Neural progenitor cell (in vitro differentiated cells): ENCODE measurements around the gene TIAM1. TPM values are rescaled to one million over a fixed set of nuclear protein-coding genes. Genes with fewer than 3 reads are reported as not detected.

ENCODE experiments used
- DNase-seq: peaks from one replicate; pipeline ENCODE4 v3.0.0-alpha.2; 2016; ENCODE audit warnings: low spot score
- H2AFZ ChIP-seq: fragments of 200-600 bp; sonication (generic); replicated peaks from 2 replicates; pipeline ENCODE4 v1.6.1; 2016; ENCODE audit warnings: antibody characterized with exemption
- H3F3A ChIP-seq: fragments of 200-600 bp; sonication (generic); 2 replicates; pipeline ENCODE4 v1.6.1; 2016; ENCODE audit warnings: antibody characterized with exemption, low read depth
- H3K27ac ChIP-seq: fragments of 200-600 bp; sonication (generic); 2 replicates; pipeline ENCODE4 v1.5.1; 2016; ENCODE audit warnings: mild to moderate bottlenecking
- H3K27me3 ChIP-seq: fragments of 200-600 bp; sonication (generic); 2 replicates; pipeline ENCODE4 v1.6.1; 2016; ENCODE audit warnings: mild to moderate bottlenecking, moderate library complexity
- H3K36me3 ChIP-seq: fragments of 200-600 bp; sonication (generic); 2 replicates; pipeline ENCODE4 v1.5.1; 2016
- H3K4me1 ChIP-seq: fragments of 200-600 bp; sonication (generic); 2 replicates; pipeline ENCODE4 v1.6.1; 2016; ENCODE audit warnings: mixed run types
- H3K4me2 ChIP-seq: fragments of 200-600 bp; sonication (generic); 2 replicates; pipeline ENCODE4 v1.6.1; 2016
- H3K4me3 ChIP-seq: fragments of 200-600 bp; sonication (generic); 2 replicates; pipeline ENCODE4 v1.5.1; 2016
- H3K79me2 ChIP-seq: fragments of 200-600 bp; sonication (generic); 2 replicates; pipeline ENCODE4 v1.6.1; 2016; ENCODE audit warnings: low read depth
- H3K9ac ChIP-seq: fragments of 200-600 bp; sonication (generic); 2 replicates; pipeline ENCODE4 v1.6.1; 2016
- H3K9me3 ChIP-seq: fragments of 200-600 bp; sonication (generic); 2 replicates; pipeline ENCODE4 v1.5.1; 2016; ENCODE audit warnings: low read depth
- H4K20me1 ChIP-seq: fragments of 200-600 bp; sonication (generic); 2 replicates; pipeline ENCODE4 v1.6.1; 2016; ENCODE audit warnings: low read depth
- H3K27ac Mint-ChIP-seq: 3 replicates; pipeline ENCODE4 v1.8.0; 2021; ENCODE audit warnings: mixed read lengths
- H3K27me3 Mint-ChIP-seq: 2 replicates; pipeline ENCODE4 v1.8.0; 2022; ENCODE audit warnings: low read depth, mild to moderate bottlenecking, inconsistent platforms, moderate library complexity, mixed read lengths; ENCODE audit not compliant: insufficient read depth
- H3K36me3 Mint-ChIP-seq: 3 replicates; pipeline ENCODE4 v1.8.0; 2021; ENCODE audit warnings: mixed read lengths
- H3K4me1 Mint-ChIP-seq: 3 replicates; pipeline ENCODE4 v1.8.0; 2021; ENCODE audit warnings: mixed read lengths
- H3K4me3 Mint-ChIP-seq: 3 replicates; pipeline ENCODE4 v1.8.0; 2021; ENCODE audit warnings: mild to moderate bottlenecking, moderate library complexity, mixed read lengths
- H3K9me3 Mint-ChIP-seq: 3 replicates; pipeline ENCODE4 v1.8.0; 2020; ENCODE audit warnings: mixed read lengths
- EZH2 ChIP-seq: fragments of 200-600 bp; sonication (generic); IDR thresholded peaks from 2 replicates; pipeline ENCODE4 v1.6.1; 2017; ENCODE audit warnings: antibody characterized with exemption, mild to moderate bottlenecking, moderate library complexity
- EZH2phosphoT487 ChIP-seq: fragments of 200-600 bp; sonication (generic); IDR thresholded peaks from 2 replicates; pipeline ENCODE4 v1.6.1; 2017; ENCODE audit warnings: antibody characterized with exemption
- total RNA-seq: library from RNA; depleted of rRNA; stranded (reverse); fragments of >200 nt; gene quantifications from 2 replicates; pipeline ENCODE4 v1.2.3, GENCODE V29; 2015; ENCODE audit warnings: low replicate concordance
- TF ChIP-seq, protein P1 (sequence below): fragments of 200-600 bp; sonication (generic); IDR thresholded peaks from 2 replicates; pipeline ENCODE4 v1.5.1; 2017; ENCODE audit warnings: antibody characterized with exemption, mild to moderate bottlenecking

Gene TIAM1
- total RNA-seq, 1 donor from 2014 or later = 27.2 TPM

DNA sequence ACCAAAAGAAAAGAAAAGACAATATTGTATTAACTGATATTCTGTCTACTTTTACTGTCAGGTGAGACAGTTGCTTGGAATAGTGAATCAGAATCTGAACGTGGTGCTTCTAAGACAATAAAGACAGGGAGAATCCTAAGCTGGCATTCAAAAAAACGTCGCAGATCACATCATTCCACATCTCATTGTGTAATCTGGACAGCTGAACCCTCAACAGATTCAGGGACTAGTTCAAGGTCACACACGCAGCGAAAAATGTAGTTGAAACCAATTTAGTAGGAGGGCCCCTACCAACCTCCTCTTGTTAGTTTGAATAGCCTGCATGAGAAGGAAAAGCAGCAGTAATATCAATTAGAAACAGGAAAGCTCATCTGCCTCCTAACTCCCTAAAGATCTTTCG lies 259.4 kb downstream of the TIAM1 start:
- Mint-ChIP-seq H3K27me3 (peaks cover 6% of the 10 kb centered on the region), H3K36me3 (no peaks in the 10 kb centered on the region), H3K27ac (no peak overlapping the region), H3K4me1 (no peaks in the 10 kb centered on the region), H3K4me3 (no peak overlapping the region), H3K9me3 (no peaks in the 10 kb centered on the region)
- H3F3A ChIP-seq = no peaks in the 10 kb centered on the region
- H3K4me1 ChIP-seq = no peaks in the 10 kb centered on the region
- H3K4me3 ChIP-seq = no peak overlapping the region
- H3K9ac ChIP-seq = no peak overlapping the region
- H3K27ac ChIP-seq = no peak overlapping the region
- TF ChIP-seq, protein P1, sequence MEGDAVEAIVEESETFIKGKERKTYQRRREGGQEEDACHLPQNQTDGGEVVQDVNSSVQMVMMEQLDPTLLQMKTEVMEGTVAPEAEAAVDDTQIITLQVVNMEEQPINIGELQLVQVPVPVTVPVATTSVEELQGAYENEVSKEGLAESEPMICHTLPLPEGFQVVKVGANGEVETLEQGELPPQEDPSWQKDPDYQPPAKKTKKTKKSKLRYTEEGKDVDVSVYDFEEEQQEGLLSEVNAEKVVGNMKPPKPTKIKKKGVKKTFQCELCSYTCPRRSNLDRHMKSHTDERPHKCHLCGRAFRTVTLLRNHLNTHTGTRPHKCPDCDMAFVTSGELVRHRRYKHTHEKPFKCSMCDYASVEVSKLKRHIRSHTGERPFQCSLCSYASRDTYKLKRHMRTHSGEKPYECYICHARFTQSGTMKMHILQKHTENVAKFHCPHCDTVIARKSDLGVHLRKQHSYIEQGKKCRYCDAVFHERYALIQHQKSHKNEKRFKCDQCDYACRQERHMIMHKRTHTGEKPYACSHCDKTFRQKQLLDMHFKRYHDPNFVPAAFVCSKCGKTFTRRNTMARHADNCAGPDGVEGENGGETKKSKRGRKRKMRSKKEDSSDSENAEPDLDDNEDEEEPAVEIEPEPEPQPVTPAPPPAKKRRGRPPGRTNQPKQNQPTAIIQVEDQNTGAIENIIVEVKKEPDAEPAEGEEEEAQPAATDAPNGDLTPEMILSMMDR = no peak
- TF ChIP-seq EZH2 (no peak), EZH2phosphoT487 (no peak)
- DNase-seq = no peak
- no peaks in the 10 kb centered on the region for H3K27me3 ChIP-seq
- H4K20me1 ChIP-seq = no peaks in the 10 kb centered on the region
- no peaks in the 10 kb centered on the region for H3K36me3 ChIP-seq
- H3K79me2 ChIP-seq = no peaks in the 10 kb centered on the region
- H3K4me2 ChIP-seq = no peak overlapping the region
- H3K9me3 ChIP-seq = no peaks in the 10 kb centered on the region
- no peak overlapping the region for H2AFZ ChIP-seq

DNA sequence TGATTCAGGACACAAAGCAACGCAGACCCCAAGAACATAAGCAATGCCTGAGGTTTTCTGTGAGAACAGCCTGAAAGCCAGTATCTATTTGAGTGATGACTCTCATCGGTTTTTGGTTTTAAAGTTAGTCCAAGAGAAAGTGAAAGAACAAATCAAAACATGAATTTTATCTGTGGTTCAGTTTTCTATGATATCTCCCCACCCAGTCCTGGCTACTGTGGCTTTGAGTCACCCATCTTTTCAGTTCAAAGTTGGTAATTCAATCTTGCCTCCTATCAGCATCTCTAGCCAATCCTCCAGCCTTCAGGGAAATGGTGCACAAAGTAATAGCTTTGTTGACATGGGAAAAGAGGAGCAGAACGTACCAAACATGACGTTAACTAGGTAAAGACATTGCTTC lies 265.3 kb downstream of the TIAM1 start:
- Histone ChIP-seq H3K4me1 (no peaks in the 10 kb centered on the region), H4K20me1 (no peaks in the 10 kb centered on the region), H3K9me3 (no peaks in the 10 kb centered on the region), H3K27me3 (no peaks in the 10 kb centered on the region), H3K4me3 (no peak overlapping the region), H3K27ac (no peak overlapping the region), H3K36me3 (no peaks in the 10 kb centered on the region), H3K9ac (no peak overlapping the region), H2AFZ (no peak overlapping the region), H3K4me2 (no peak overlapping the region), H3K79me2 (no peaks in the 10 kb centered on the region), H3F3A (no peaks in the 10 kb centered on the region)
- H3K36me3 Mint-ChIP-seq = no peaks in the 10 kb centered on the region
- no peak overlapping the region for H3K27ac Mint-ChIP-seq
- TF ChIP-seq, protein P1 = no peak
- TF ChIP-seq EZH2phosphoT487 = no peak
- TF ChIP-seq EZH2 = no peak
- no peak overlapping the region for H3K4me3 Mint-ChIP-seq
- no peaks in the 10 kb centered on the region for H3K4me1 Mint-ChIP-seq
- H3K9me3 Mint-ChIP-seq = no peaks in the 10 kb centered on the region
- DNase-seq = no peak
- H3K27me3 Mint-ChIP-seq = peaks cover 6% of the 10 kb centered on the region

GRCh38 chr21:31078216-31078615 lies 265.8 kb downstream of the TIAM1 start:
- no peak overlapping the region for H3K9ac ChIP-seq
- Mint-ChIP-seq H3K27me3 (peaks cover 6% of the 10 kb centered on the region), H3K4me1 (no peaks in the 10 kb centered on the region), H3K36me3 (no peaks in the 10 kb centered on the region), H3K9me3 (no peaks in the 10 kb centered on the region), H3K27ac (no peak overlapping the region), H3K4me3 (no peak overlapping the region)
- no peaks in the 10 kb centered on the region for H3K9me3 ChIP-seq
- no peak overlapping the region for H2AFZ ChIP-seq
- H3K4me1 ChIP-seq = no peaks in the 10 kb centered on the region
- DNase-seq = no peak
- no peaks in the 10 kb centered on the region for H3K27me3 ChIP-seq
- TF ChIP-seq EZH2 (no peak), EZH2phosphoT487 (no peak)
- TF ChIP-seq, protein P1 = no peak
- no peaks in the 10 kb centered on the region for H3F3A ChIP-seq
- no peaks in the 10 kb centered on the region for H3K79me2 ChIP-seq
- no peak overlapping the region for H3K4me3 ChIP-seq
- no peak overlapping the region for H3K4me2 ChIP-seq
- no peaks in the 10 kb centered on the region for H3K36me3 ChIP-seq
- no peak overlapping the region for H3K27ac ChIP-seq
- H4K20me1 ChIP-seq = no peaks in the 10 kb centered on the region
